COLO668 (cell line): ENCODE measurements around the gene MAB21L3.
A peak's percentile ranks its signal among the peaks of the same experiment; 100 is the strongest.

Experiments used
- DNase-seq: peaks from one replicate; lab custom pipeline; 2025; ENCODE audit not compliant: unreplicated experiment; lab: John Stamatoyannopoulos, UW

MAB21L3 gene

DNA sequence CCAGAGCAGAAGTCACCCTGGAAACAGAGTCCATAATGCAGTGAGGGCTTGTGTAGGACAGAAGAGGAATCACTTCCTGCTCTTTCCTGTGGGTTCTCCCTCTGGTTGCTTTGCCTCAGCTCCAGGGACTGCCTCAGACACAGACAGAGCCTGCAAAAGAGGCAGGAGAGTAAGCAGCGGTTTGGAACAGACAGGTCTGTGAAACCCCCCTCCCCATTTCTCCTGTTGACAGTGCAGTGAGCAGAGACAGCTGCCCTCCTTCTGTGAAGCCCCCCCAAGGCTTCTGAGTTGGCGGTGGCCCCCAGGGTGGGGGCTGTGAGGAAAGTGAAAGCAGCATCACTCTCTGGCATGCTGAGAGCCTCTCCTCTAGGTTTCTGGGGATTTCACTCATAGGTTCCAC lies 53.0 kb downstream of the MAB21L3 start:
- no peak for DNase-seq

DNA sequence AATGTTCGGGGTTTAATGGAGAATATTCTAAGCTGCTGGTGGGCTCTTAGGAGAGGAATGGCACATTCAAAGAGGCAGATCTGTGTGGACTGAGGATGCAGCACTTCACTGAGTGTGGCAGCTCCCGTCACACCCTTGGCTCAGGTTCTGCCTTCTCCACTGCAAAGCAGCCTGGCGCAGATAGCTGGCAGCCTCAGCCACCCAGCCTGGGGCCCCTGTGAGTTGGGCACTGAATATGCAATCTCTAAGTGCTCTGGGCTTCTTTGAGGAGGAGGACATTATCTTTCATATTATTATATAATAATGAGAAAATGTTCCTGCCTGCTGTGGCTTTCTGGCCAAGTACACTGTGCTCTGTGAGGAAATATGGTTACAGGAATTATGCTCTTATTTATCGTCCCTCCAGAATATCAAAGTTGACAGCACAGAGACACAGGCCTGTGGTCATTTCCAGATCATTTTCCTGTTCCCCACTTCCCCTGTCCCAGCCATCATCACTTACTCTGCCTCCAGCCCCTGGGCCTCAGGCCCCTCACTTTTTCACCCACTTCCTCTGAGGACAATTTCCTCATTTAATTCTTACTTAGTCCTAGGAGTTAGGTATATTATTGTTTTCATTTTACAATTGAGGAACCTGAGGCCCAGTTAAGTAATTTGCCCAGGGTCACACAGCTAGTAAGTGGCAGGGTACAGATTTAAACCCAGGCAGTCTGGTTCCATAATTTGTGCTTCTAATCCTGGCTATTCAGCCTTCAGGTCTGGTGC lies 53.6 kb downstream of the MAB21L3 start:
- no peak for DNase-seq

DNA sequence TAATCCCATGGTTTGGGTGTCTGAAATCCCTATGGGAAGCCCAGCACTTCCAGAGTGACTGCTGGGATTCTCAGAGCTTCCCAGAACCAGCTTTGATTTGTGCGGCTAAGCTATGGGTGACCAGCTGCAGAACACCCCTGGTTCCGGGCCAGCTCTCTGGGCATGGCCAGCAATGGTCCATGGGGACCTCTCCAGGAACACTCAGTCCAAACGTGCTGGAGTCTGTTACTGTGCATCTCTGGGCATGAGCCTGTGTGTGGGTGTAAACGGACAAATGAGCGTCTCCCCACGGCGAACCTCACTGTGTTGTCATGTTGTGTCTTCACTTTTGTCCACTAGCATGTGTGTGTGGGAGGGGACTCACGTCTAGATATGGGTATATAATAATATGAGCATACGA lies 54.4 kb downstream of the MAB21L3 start:
- DNase-seq = no peak

DNA sequence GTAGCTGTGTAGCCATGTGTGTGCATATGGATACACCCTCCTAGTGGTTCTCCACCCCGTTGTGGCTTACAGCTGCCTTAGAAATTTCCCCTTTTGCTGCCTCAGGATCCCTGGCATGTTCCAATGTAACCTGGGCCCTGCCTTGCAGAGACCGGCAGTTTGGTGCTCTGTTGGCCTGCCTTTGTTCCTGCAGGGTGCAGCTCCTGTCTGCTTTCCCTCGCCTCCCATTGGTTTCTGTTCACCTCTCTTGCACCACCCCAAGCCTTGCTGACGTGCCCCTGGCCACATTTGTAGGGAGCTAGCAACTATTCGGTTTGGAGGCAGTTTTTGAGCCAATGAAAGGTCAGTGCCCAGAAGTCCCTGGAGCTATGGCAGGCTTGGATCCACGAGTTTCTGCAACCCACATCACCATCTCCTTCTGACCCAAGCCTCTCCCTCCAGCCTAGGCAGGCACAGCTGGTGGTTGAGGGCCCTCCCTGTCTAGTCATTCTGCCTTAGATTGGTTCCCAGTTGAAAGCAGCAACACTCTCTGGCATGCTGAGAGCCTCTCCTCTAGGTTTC lies 54.9 kb downstream of the MAB21L3 start:
- DNase-seq = no peak

DNA sequence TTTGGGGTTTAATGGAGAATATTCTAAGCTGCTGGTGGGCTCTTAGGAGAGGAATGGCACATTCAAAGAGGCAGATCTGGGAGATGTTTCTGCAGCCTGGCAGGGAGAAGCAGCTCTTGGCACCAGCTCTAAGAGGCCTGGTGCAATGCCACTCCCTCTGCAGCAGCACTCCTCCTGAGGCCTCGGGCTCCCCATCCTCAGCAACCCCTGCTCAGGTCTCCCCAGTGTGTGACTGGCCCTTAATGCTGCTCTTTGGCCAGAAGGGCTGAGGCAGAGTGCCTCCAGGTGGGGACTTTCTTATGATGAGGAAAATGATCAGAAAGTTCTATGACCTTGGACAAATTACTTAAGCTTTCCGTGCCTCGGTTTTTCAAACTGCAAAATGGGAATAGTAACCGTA lies 55.5 kb downstream of the MAB21L3 start:
- no peak for DNase-seq

DNA sequence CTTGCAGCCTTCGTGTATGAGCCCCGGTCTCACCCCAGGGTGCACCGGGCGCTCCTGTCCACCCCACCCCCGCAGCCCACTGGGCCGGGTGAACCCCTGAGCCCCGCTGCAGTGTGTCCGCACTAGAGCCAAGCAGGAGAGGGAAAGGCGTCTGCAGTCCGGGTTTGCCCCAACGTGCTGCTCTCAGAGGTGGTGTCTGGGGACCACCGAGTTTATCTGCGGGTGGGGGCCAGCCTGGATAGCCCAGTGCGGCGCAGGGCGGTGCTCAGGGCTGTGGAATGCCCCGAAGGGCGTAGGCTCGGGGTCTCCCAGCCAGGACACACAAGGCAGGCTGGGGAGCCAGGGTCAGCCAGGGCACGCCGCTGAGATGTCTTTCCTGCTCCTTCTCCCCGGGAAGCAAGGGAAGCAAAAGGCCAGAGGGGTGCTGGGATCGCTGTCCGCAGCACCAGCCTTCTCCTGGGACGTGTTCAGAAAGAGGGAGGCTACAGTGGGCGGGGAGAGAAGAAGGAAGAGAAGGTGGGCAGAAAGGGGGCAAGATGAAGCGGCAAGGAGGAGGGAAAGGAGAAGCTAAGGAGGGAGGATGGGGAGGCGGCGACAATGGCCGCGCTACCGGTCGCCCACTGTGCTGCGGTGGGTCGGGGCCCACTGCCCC lies 56.6 kb downstream of the MAB21L3 start:
- DNase-seq = no peak

DNA sequence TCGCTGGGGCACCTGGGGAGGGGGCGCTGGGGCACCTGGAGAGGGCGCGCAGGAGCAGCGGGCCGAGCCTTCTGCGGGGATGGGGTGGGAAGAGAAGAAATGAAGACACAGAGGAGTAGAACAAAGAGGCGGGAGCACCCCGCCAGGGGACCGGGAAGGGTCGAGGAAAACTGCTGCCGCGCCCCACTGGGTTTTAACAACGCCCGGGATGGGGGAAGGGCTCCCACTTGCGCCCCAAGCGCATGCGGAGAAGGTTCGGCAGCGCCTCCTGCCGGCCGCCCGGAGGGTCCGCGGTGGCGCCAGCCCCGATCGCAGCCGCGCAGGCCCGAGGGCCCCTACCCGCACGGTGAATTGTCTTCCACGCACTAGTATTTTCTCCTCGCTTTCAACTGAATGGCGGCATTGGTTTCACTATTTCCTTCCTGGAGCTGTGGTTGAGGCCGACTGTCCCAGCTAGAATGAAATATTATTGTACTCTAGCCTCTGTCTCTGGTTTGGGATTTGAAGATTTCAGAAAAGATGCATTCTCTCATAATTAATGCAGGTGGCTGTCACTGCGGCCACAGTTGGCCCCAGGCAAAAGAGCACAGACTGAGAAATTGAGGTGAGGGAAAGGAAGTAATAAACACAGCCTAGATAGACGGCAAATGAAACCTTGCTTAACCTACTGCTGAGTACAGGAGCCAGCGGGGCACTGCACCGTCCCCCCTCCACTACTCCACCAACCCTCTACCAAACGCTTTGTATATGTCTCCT lies 57.3 kb downstream of the MAB21L3 start:
- DNase-seq = no peak

DNA sequence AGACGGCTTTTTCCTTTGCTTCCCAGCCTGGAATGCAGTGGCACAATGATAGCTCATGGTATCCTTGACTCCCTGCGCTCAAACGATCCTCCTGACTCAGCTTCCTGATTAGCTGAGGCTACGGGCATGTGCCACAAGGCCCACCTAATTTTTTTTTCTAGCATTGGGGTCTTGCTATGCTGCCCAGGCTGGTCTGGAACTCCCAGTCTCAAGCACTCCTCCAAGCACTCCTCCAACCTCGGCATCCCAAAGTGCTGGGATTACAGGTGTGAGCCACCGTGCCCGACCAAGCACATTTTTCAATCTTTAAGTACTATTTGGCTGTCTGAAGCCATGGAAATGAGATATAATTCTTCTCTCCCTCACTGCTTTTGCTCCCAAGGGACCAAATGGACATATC lies 58.7 kb downstream of the MAB21L3 start:
- DNase-seq = no peak

DNA sequence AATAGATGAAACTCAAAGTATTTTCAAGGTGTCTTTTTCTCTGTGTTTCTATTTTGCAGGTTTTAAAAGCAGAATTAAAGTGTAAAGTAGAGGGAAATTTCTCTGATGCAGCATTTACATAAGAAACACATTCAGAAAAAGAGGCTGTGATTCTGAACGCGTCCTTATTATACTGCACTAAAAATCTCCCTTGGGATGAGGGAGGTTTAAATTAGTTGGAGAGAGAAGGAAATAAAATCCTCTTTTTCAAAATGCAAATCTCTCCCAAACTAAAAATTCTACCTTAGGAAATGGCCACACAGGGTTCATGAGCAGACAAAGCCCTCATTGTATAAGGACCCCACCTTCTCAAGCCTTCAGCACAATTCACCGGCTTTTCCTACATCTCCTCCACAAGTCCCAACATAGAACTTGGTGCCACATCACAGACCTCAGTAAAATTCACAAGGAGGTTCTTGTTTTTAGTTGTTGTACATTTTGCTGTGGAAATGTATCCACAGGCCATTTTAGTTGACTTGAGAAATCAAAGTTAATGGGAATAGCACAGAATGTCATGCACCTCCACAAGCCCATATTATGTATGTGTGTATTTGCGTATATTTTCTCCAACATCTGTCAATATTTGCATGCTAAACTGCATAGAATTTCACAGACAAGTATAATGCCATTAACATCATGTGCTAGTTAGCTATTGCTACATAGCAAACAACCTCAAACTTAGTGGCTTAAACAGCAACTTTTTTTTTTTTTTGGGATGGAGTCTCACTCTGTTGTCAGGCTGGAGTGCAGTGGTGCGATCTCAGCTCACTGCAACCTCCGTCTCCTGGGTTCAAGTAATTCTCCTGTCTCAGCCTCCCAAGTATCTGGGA lies 59.8 kb downstream of the MAB21L3 start:
- DNase-seq = no peak

DNA sequence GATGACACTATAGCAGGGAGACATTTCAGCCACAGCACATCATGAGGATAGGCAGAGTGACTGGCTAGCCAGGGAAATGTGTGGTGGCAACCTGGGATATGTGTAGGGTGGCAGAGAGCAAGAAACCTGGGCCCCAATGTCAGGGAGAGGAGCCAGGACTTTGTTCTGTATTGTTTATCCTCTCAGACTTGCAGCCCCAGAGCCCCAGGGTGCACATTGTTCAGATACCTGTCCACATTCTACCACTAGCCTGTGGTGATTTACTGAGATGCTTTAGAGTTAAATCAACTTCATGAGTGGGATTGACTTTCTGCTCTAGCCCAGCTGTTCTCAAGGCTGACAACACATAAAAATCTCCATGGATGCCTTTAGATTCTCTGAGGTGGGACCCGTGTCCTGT lies 61.5 kb downstream of the MAB21L3 start:
- no peak for DNase-seq

DNA sequence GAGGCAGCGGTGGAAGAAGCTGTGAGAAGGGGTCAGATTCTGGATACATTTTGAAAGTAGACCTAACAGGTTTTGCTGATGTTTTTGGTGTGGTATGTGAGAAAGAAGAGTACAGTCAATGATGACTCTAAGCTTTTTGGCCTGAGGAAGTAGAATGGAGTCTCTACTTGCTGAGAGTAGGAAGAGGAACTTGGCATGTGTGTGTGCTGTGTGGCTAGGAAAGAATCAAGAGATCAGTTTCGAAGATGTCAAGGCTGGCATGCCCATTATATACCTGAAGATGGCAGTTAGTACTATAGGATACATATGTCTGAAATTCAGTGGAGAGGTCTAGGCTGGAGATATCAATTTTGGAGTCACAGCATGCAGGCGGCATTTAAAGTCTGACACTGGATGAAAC lies 64.4 kb downstream of the MAB21L3 start:
- no peak for DNase-seq

DNA sequence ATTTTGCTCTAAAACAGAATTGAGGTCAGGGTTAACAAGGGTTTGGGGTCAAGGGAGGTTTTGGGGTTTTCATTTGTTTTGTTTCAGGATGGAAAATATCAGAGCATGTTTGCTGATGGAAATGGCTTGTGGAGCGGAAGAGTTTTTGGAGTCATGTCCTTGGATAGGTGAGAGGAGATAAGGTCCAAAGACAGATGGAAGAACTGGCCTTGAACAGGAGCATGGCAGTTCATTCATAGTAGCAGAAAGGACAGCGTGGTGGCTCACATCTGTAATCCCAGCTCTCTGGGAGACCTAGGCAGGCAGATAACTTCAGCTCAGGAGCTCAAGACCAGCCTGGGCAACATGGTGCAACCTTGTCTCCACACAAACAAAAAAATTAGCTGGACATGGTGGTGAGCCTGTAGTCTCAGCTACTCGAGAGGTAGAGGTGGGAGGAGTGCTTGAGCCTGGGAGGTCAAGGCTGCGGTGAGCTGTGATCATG lies 65.1 kb downstream of the MAB21L3 start:
- DNase-seq = no peak

DNA sequence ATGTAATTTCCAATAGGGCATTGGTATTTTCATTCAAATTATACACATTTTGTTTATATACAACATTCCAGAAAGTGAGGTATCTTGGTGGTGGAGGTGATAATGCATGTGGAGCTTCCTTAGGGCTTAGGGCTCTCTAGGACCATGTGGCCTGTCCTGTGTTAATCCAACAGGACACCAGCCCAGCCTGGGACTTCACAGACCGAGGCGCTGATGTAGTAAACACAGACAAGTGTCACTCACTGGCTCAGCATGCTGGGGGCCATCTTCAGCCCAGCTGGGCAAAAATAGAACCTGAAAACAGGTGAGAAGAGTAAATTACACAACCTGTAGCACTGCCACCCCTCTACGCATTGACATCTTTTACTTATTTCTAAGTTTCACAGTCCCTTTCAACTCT lies 66.7 kb downstream of the MAB21L3 start:
- DNase-seq = no peak

DNA sequence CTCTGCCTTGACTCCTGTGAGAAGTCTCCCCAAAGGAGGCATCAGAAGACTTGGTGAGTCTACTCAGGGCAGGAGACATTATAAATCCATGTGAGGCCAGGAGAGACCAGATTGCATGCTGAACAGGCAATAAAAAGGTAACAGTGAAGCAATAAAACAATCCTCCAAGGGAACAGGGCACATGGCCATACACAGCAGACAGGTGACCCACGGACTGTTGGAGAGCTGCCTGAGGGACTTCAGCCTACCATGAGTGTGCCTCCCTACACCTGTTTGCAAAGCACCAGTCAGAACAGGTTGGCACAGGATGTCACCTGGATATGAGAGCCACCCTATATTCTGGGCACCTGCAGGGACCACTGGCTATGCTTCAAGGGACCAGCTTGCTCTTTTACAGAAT lies 67.6 kb downstream of the MAB21L3 start:
- peak; percentile 82 for DNase-seq

DNA sequence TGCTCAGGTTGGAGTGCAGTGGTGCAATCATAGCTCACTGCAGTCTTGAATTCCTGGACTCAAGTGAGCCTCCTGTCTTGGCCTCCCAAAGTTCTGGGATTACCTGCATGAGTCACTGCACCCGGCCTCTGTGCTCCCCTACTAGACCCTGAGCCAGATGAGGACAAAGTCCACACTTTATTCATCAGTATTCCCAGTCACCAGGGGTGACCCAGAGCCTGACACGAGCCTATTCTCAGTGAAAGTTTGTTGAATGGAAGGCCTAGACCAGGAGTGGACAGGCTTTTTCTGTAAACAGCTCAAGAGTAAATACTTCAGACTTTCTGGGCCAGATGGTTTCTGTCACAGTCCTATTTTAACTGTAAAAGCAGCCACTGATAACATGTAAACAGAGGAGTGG lies 68.2 kb downstream of the MAB21L3 start:
- peak; percentile 77 for DNase-seq

DNA sequence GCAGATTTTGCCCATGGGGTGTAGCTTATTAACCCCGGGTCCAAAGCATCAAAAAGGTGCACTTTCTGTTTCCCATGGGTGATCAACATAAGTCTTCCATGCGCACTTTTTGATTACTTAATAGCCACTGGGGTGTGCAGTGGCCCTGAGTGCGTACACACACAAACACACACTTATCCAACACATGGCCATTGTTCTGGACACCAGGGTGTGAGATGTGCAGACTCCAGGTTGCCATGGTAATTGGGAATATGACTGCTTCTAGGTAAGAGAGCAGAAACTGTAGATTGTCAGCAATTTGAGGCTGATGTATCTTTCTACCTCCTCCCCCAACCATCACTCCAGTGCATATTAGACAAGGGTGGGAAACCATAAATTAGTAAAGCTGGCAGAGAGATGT lies 68.8 kb downstream of the MAB21L3 start:
- DNase-seq = peak; percentile 34

DNA sequence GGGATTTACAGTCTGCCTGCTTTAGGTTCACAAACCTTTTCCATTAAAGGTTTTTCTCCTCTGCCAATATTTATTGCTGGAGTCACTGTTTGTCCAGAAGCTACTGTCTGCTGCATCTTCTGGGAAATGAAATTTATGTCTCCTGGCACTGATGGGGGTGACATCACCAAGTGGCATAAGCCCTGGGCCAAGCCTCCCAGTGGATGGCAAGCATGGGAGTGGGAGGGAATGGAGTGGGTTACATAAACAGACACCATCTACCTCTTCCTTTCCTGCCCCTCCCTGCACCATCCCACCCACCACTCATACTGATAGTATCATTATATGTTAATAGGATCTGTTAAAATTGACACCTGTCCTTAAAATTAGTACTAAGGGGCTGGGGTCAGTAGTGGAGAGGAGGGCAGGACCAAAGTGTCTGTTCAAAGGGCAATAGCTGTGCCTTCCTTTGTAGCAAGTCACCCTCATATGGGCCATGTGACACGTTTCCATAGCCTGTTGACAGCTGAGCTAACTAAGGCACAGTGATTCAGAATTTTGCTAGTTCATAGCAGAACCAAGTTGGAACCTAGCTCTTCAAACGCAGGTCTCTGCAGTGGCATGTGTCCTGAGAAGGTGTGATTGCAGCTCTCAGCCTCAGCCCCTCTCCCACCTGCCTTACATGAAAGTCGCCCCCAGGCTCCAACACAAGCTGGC lies 71.0 kb downstream of the MAB21L3 start:
- peak; percentile 29 for DNase-seq
